WTC11 (cell line): ENCODE data around the gene PROZ. TPM values are rescaled to one million over a fixed set of nuclear protein-coding genes. Genes with fewer than 3 reads are reported as not detected.

Experiments
- CBFB ChIP-seq: sonication (generic); formaldehyde crosslinking; IDR thresholded peaks from 2 replicates; pipeline ENCODE4 v1.8.1; 2022; ENCODE audit warnings: mild to moderate bottlenecking, low read depth, missing genetic modification reagents
- CTCF ChIP-seq: fragments of 200-600 bp; IDR thresholded peaks from 2 replicates; pipeline ENCODE4 v1.8.0; 2022; ENCODE audit warnings: antibody characterized with exemption
- E2F4 ChIP-seq: sonication (generic); formaldehyde crosslinking; IDR thresholded peaks from 2 replicates; pipeline ENCODE4 v1.8.1; 2022; ENCODE audit warnings: low read depth, mild to moderate bottlenecking, moderate library complexity, missing genetic modification reagents, borderline replicate concordance
- EMX1 ChIP-seq: fragments of 250-450 bp; sonication (Bioruptor Pico); IDR thresholded peaks from 2 replicates; pipeline ENCODE4 v1.8.0; 2021; ENCODE audit warnings: mild to moderate bottlenecking
- FOXJ3 ChIP-seq: sonication (generic); formaldehyde crosslinking; IDR thresholded peaks from 2 replicates; pipeline ENCODE4 v1.9.0; 2021; ENCODE audit warnings: missing genetic modification reagents, mild to moderate bottlenecking, borderline replicate concordance
- FOXP1 ChIP-seq: sonication (generic); formaldehyde crosslinking; IDR thresholded peaks from 2 replicates; pipeline ENCODE4 v1.8.0; 2022; ENCODE audit warnings: missing genetic modification reagents, mild to moderate bottlenecking, moderate library complexity, borderline replicate concordance
- HMGA2 ChIP-seq: fragments of 250-450 bp; sonication (Bioruptor Pico); IDR thresholded peaks from 2 replicates; pipeline ENCODE4 v1.4.0; 2021; ENCODE audit warnings: mild to moderate bottlenecking, moderate library complexity
- IRF2 ChIP-seq: sonication (generic); formaldehyde crosslinking; IDR thresholded peaks from 2 replicates; pipeline ENCODE4 v1.8.0; 2022; ENCODE audit warnings: low read depth, missing genetic modification reagents, borderline replicate concordance
- KAT7 ChIP-seq: sonication (generic); formaldehyde crosslinking; IDR thresholded peaks from 2 replicates; pipeline ENCODE4 v1.8.1; 2023; ENCODE audit warnings: missing genetic modification reagents, mild to moderate bottlenecking, borderline replicate concordance
- NR3C1 ChIP-seq: sonication (generic); formaldehyde crosslinking; conservative IDR thresholded peaks from 2 replicates; pipeline ENCODE4 v1.8.1; 2023; ENCODE audit warnings: low read depth, mild to moderate bottlenecking, missing genetic modification reagents
- OVOL2 ChIP-seq: fragments of 250-450 bp; sonication (Bioruptor Pico); IDR thresholded peaks from 2 replicates; pipeline ENCODE4 v1.9.0; 2021; ENCODE audit warnings: mild to moderate bottlenecking, borderline replicate concordance
- TCF7 ChIP-seq: sonication (generic); formaldehyde crosslinking; IDR thresholded peaks from 2 replicates; pipeline ENCODE4 v1.8.0; 2022; ENCODE audit warnings: mild to moderate bottlenecking, low read depth, missing genetic modification reagents, moderate library complexity
- ZNF263 ChIP-seq: sonication (generic); formaldehyde crosslinking; IDR thresholded peaks from 2 replicates; pipeline ENCODE4 v1.8.1; 2022; ENCODE audit warnings: low read depth, mild to moderate bottlenecking, moderate library complexity, missing genetic modification reagents
- ZNF281 ChIP-seq: sonication (generic); formaldehyde crosslinking; IDR thresholded peaks from 2 replicates; pipeline ENCODE4 v1.8.0; 2023; ENCODE audit warnings: mild to moderate bottlenecking, missing genetic modification reagents
- ZSCAN18 ChIP-seq: fragments of 250-450 bp; sonication (Bioruptor Pico); IDR thresholded peaks from 2 replicates; pipeline ENCODE4 v2.1.2; 2022; ENCODE audit warnings: mild to moderate bottlenecking, moderate library complexity
- total RNA-seq: library from RNA; stranded (reverse); gene quantifications from 3 replicates; pipeline ENCODE4 v1.2.3, GENCODE V29; 2021
- TF ChIP-seq, protein P1 (sequence below): sonication (generic); formaldehyde crosslinking; IDR thresholded peaks from 2 replicates; pipeline ENCODE4 v1.8.1; 2023; ENCODE audit warnings: mild to moderate bottlenecking, missing genetic modification reagents, borderline replicate concordance
- TF ChIP-seq, protein P2 (sequence below): sonication (generic); formaldehyde crosslinking; IDR thresholded peaks from 2 replicates; pipeline ENCODE4 v1.8.1; 2022; ENCODE audit warnings: missing genetic modification reagents, borderline replicate concordance
- TF ChIP-seq, protein P3 (sequence below): sonication (generic); formaldehyde crosslinking; IDR thresholded peaks from 2 replicates; pipeline ENCODE4 v1.8.0; 2023; ENCODE audit warnings: missing genetic modification reagents
- TF ChIP-seq, protein P4 (sequence below): sonication (generic); formaldehyde crosslinking; IDR thresholded peaks from 2 replicates; pipeline ENCODE4 v1.8.0; 2022; ENCODE audit warnings: mild to moderate bottlenecking, missing genetic modification reagents

PROZ gene
- total RNA-seq, 1 experiment from 2014 or later: not detected

GRCh38 chr13:113209759-113210421 is 51.4 kb downstream of the PROZ start (continued):
- TF ChIP-seq, protein P1, sequence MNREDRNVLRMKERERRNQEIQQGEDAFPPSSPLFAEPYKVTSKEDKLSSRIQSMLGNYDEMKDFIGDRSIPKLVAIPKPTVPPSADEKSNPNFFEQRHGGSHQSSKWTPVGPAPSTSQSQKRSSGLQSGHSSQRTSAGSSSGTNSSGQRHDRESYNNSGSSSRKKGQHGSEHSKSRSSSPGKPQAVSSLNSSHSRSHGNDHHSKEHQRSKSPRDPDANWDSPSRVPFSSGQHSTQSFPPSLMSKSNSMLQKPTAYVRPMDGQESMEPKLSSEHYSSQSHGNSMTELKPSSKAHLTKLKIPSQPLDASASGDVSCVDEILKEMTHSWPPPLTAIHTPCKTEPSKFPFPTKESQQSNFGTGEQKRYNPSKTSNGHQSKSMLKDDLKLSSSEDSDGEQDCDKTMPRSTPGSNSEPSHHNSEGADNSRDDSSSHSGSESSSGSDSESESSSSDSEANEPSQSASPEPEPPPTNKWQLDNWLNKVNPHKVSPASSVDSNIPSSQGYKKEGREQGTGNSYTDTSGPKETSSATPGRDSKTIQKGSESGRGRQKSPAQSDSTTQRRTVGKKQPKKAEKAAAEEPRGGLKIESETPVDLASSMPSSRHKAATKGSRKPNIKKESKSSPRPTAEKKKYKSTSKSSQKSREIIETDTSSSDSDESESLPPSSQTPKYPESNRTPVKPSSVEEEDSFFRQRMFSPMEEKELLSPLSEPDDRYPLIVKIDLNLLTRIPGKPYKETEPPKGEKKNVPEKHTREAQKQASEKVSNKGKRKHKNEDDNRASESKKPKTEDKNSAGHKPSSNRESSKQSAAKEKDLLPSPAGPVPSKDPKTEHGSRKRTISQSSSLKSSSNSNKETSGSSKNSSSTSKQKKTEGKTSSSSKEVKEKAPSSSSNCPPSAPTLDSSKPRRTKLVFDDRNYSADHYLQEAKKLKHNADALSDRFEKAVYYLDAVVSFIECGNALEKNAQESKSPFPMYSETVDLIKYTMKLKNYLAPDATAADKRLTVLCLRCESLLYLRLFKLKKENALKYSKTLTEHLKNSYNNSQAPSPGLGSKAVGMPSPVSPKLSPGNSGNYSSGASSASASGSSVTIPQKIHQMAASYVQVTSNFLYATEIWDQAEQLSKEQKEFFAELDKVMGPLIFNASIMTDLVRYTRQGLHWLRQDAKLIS (CRISPR knock-in tag): no peak
- TF ChIP-seq FOXP1 (CRISPR knock-in tag) (peak; percentile 94), FOXJ3 (CRISPR knock-in tag) (no peak), E2F4 (CRISPR knock-in tag) (0 out of 2 replicates have a peak, but pooled peaks have one; percentile 58), ZNF263 (no peak), CTCF (no peak), EMX1 (CRISPR knock-in tag) (no peak), ZSCAN18 (CRISPR knock-in tag) (no peak), CBFB (CRISPR knock-in tag) (no peak), TCF7 (CRISPR knock-in tag) (peak; percentile 68; the same call in 1 of the 2 replicates), ZNF281 (CRISPR knock-in tag) (no peak), NR3C1 (CRISPR knock-in tag) (no peak), IRF2 (no peak), HMGA2 (CRISPR knock-in tag) (no peak), OVOL2 (CRISPR knock-in tag) (no peak), KAT7 (CRISPR knock-in tag) (0 out of 2 replicates have a peak, but pooled peaks have one; percentile 48)
- TF ChIP-seq, protein P2, sequence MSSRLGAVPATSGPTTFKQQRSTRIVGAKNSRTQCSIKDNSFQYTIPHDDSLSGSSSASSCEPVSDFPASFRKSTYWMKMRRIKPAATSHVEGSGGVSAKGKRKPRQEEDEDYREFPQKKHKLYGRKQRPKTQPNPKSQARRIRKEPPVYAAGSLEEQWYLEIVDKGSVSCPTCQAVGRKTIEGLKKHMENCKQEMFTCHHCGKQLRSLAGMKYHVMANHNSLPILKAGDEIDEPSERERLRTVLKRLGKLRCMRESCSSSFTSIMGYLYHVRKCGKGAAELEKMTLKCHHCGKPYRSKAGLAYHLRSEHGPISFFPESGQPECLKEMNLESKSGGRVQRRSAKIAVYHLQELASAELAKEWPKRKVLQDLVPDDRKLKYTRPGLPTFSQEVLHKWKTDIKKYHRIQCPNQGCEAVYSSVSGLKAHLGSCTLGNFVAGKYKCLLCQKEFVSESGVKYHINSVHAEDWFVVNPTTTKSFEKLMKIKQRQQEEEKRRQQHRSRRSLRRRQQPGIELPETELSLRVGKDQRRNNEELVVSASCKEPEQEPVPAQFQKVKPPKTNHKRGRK: peak; percentile 43; the same call in 1 of the 2 replicates
- TF ChIP-seq, protein P3, sequence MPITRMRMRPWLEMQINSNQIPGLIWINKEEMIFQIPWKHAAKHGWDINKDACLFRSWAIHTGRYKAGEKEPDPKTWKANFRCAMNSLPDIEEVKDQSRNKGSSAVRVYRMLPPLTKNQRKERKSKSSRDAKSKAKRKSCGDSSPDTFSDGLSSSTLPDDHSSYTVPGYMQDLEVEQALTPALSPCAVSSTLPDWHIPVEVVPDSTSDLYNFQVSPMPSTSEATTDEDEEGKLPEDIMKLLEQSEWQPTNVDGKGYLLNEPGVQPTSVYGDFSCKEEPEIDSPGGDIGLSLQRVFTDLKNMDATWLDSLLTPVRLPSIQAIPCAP: peak; percentile 86
- TF ChIP-seq, protein P4, sequence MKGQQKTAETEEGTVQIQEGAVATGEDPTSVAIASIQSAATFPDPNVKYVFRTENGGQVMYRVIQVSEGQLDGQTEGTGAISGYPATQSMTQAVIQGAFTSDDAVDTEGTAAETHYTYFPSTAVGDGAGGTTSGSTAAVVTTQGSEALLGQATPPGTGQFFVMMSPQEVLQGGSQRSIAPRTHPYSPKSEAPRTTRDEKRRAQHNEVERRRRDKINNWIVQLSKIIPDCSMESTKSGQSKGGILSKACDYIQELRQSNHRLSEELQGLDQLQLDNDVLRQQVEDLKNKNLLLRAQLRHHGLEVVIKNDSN (CRISPR knock-in tag): peak; percentile 67
